Naive thymus-derived CD4-positive, alpha-beta T cell (primary cell): ENCODE measurements around the gene KIFBP. TPM values are rescaled to one million over a fixed set of nuclear protein-coding genes. Genes with fewer than 3 reads are reported as not detected.

ENCODE experiments used
- ATAC-seq: fragments of 150-1000 bp; cut with Tn5 transposase; 2 replicates; pipeline ENCODE4 v1.10.0; 2021; ENCODE audit warnings: mild to moderate bottlenecking, moderate library complexity
- CTCF ChIA-PET: fragments of 350-600 bp; sonication (Branson Sonifier 250); formaldehyde crosslinking; loops from one replicate; lab custom pipeline; 2021; ENCODE audit warnings: antibody characterized with exemption; lab: Charles Lee
- POLR2A ChIA-PET: fragments of 350-600 bp; sonication (Branson Sonifier 250); formaldehyde crosslinking; loops from one replicate; lab custom pipeline; 2021; ENCODE audit warnings: antibody characterized with exemption, inconsistent platforms; lab: Charles Lee
- DNase-seq, 9 donors: peaks; one replicate each; pipeline versions ENCODE4 v3.0.0 to v3.0.0-alpha.2; 2020 to 2022; ENCODE audit warnings: mixed read lengths in 1 of 9
- H3K27ac ChIP-seq: one replicate; pipeline ENCODE4 v1.7.0; 2013; ENCODE audit warnings: mild to moderate bottlenecking, low read depth, low read length, moderate library complexity
- H3K27me3 ChIP-seq, 2 donors: one replicate each; pipeline ENCODE4 v1.7.0; 2013; ENCODE audit warnings: low read length in 2 of 2, mild to moderate bottlenecking in 2 of 2, moderate library complexity in 2 of 2; ENCODE audit not compliant: control insufficient read depth in 2 of 2, insufficient read depth in 2 of 2
- H3K36me3 ChIP-seq, 3 experiments: 1 replicate in 2 of 3; 2 replicates in 1 of 3; pipeline ENCODE4 v1.7.0; 2013; ENCODE audit warnings: low read length in 3 of 3, mild to moderate bottlenecking in 3 of 3, moderate library complexity in 1 of 3; ENCODE audit not compliant: insufficient read depth in 3 of 3, control insufficient read depth in 2 of 3
- H3K4me1 ChIP-seq, 2 donors: one replicate each; pipeline ENCODE4 v1.7.0; 2013; ENCODE audit warnings: low read length in 2 of 2, mild to moderate bottlenecking in 2 of 2, moderate library complexity in 1 of 2; ENCODE audit not compliant: control insufficient read depth in 2 of 2, insufficient read depth in 2 of 2
- H3K4me3 ChIP-seq: 2 replicates; pipeline ENCODE4 v1.7.0; 2013; ENCODE audit warnings: mild to moderate bottlenecking, low read length
- H3K9me3 ChIP-seq, 3 experiments: 1 replicate in 2 of 3; 2 replicates in 1 of 3; pipeline ENCODE4 v1.7.0; 2013; ENCODE audit warnings: low read length in 3 of 3; ENCODE audit not compliant: control insufficient read depth in 2 of 3
- H3K27ac Mint-ChIP-seq, 9 donors: one replicate each; pipeline ENCODE4 v1.8.0; 2020 to 2022; ENCODE audit warnings: mixed read lengths in 9 of 9, mild to moderate bottlenecking in 8 of 9, moderate library complexity in 5 of 9, inconsistent platforms in 2 of 9
- H3K27me3 Mint-ChIP-seq, 5 donors: one replicate each; pipeline ENCODE4 v1.8.0; 2021 to 2022; ENCODE audit warnings: mixed read lengths in 5 of 5, mild to moderate bottlenecking in 1 of 5
- H3K36me3 Mint-ChIP-seq, 5 donors: one replicate each; pipeline ENCODE4 v1.8.0; 2020 to 2022; ENCODE audit warnings: mixed read lengths in 5 of 5, mild to moderate bottlenecking in 3 of 5, inconsistent platforms in 1 of 5
- H3K4me1 Mint-ChIP-seq, 7 donors: one replicate each; pipeline ENCODE4 v1.8.0; 2020 to 2022; ENCODE audit warnings: mixed read lengths in 7 of 7, mild to moderate bottlenecking in 3 of 7, inconsistent platforms in 1 of 7
- H3K4me3 Mint-ChIP-seq, 10 donors: one replicate each; pipeline ENCODE4 v1.8.0; 2020 to 2022; ENCODE audit warnings: mild to moderate bottlenecking in 10 of 10, mixed read lengths in 10 of 10, moderate library complexity in 6 of 10, inconsistent platforms in 2 of 10
- H3K9me3 Mint-ChIP-seq, 11 donors: one replicate each; pipeline ENCODE4 v1.8.0; 2020 to 2022; ENCODE audit warnings: mixed read lengths in 11 of 11, mild to moderate bottlenecking in 4 of 11, inconsistent platforms in 1 of 11, moderate library complexity in 1 of 11
- intact Hi-C, 2 donors: fragments of 100-400 bp; cut with micrococcal nuclease; formaldehyde crosslinking; loops; one replicate each; pipeline ENCODE4 v1.15.1; 2023
- polyA plus RNA-seq, 2 donors: library from polyadenylated mRNA; unstranded; fragments of 300-500 nt; fragmentation: Illumina TruSeq; gene quantifications; one replicate each; pipeline ENCODE4 v1.2.3, GENCODE V29; 2021
- total RNA-seq, 6 experiments: library from RNA in 5 of 6; stranded (reverse) in 5 of 6; gene quantifications; 1 replicate in 5 of 6; 2 replicates in 1 of 6; pipeline ENCODE4 v1.2.3 and lab custom pipeline; 2021 to 2026

The KIFBP gene
- total and polyA plus RNA-seq, 7 experiments from 2014 or later: 4.5 to 18.1 (median 6.9) TPM

- no peaks in the 10 kb centered on the region for H3K9me3 ChIP-seq
- intact Hi-C loops: loop anchor here in 1 of 2 donors (5.0 kb wide), 1 partner anchor 41 kb away; no protein-coding TSS in a partner anchor
- no peaks in the 10 kb centered on the region for H3K9me3 Mint-ChIP-seq
- H3K27me3 Mint-ChIP-seq: no peaks in the 10 kb centered on the region
- no peaks in the 10 kb centered on the region for H3K27me3 ChIP-seq
- no peak overlapping the region for H3K4me3 ChIP-seq
- POLR2A ChIA-PET: no interaction called here
- no peak overlapping the region for H3K27ac ChIP-seq
- H3K4me3 Mint-ChIP-seq: no peak overlapping the region
- peak overlapping the region in 2 of 9 donors; percentile 38 to 99 for H3K27ac Mint-ChIP-seq
- peaks cover 0 to 4% (median 0%) of the 10 kb centered on the region in 5 donors for H3K36me3 Mint-ChIP-seq
- H3K36me3 ChIP-seq: no peaks in the 10 kb centered on the region
- peaks cover 11 to 60% (median 30%) of the 10 kb centered on the region in 7 donors for H3K4me1 Mint-ChIP-seq
- CTCF ChIA-PET: interaction anchor here (0.7 kb wide), 1 partner anchor 32 kb away, joined by 3 read pairs; no protein-coding TSS in a partner anchor
- DNase-seq: peak in 1 of 9 donors; percentile 52
- peaks cover 23 to 38% of the 10 kb centered on the region in 2 donors for H3K4me1 ChIP-seq
- peak; percentile 56 for ATAC-seq
Observed at GRCh38 chr10:69048103-69048502, 59.5 kb downstream of the KIFBP start.

- H3K36me3 ChIP-seq: no peaks in the 10 kb centered on the region
- DNase-seq (no peak), ATAC-seq (no peak)
- Mint-ChIP-seq H3K4me3 (no peak overlapping the region), H3K36me3 (peaks cover 0 to 4% (median 0%) of the 10 kb centered on the region in 5 donors), H3K27me3 (no peaks in the 10 kb centered on the region), H3K4me1 (peaks cover 11 to 53% (median 19%) of the 10 kb centered on the region in 7 donors), H3K27ac (peak overlapping the region in 2 of 9 donors; percentile 13 to 19), H3K9me3 (no peaks in the 10 kb centered on the region)
- ChIA-PET CTCF (interaction anchor here (1.4 kb wide), 1 partner anchor 43 kb away, joined by 4 read pairs; no protein-coding TSS in a partner anchor), POLR2A (no interaction called here)
- H3K4me1 ChIP-seq: peaks cover 15 to 24% of the 10 kb centered on the region in 2 donors
- H3K27ac ChIP-seq: no peak overlapping the region
- H3K9me3 ChIP-seq: no peaks in the 10 kb centered on the region
- H3K27me3 ChIP-seq: no peaks in the 10 kb centered on the region
- no peak overlapping the region for H3K4me3 ChIP-seq
- intact Hi-C loops: loop anchor here in 1 of 2 donors (5.0 kb wide), 1 partner anchor 42 kb away; no protein-coding TSS in a partner anchor
Observed at GRCh38 chr10:69049566-69049961, 61.0 kb downstream of the KIFBP start.

GRCh38 chr10:69051303-69051702, 62.7 kb downstream of the KIFBP start:
- H3K27ac ChIP-seq: no peak overlapping the region
- H3K4me1 ChIP-seq: peaks cover 0 to 17% of the 10 kb centered on the region in 2 donors
- ChIA-PET POLR2A (interaction anchor here (0.6 kb wide), 1 partner anchor 55 kb away, joined by 3 read pairs; no protein-coding TSS in a partner anchor), CTCF (no interaction called here)
- Mint-ChIP-seq H3K27ac (peak overlapping the region in 4 of 9 donors; percentile 8 to 71 (median 36)), H3K4me1 (peaks cover 10 to 49% (median 15%) of the 10 kb centered on the region in 7 donors), H3K4me3 (peak overlapping the region in 1 of 10 donors; percentile 15), H3K9me3 (no peaks in the 10 kb centered on the region), H3K36me3 (no peaks in the 10 kb centered on the region), H3K27me3 (no peaks in the 10 kb centered on the region)
- no peak overlapping the region for H3K4me3 ChIP-seq
- DNase-seq (no peak), ATAC-seq (peak; percentile 70)
- no peaks in the 10 kb centered on the region for H3K9me3 ChIP-seq
- H3K27me3 ChIP-seq: no peaks in the 10 kb centered on the region
- no peaks in the 10 kb centered on the region for H3K36me3 ChIP-seq
- intact Hi-C loops: no loop called here

GRCh38 chr10:69051710-69052487, 63.3 kb downstream of the KIFBP start:
- H3K9me3 ChIP-seq: no peaks in the 10 kb centered on the region
- Mint-ChIP-seq H3K27me3 (no peaks in the 10 kb centered on the region), H3K36me3 (no peaks in the 10 kb centered on the region), H3K9me3 (no peaks in the 10 kb centered on the region), H3K27ac (peak overlapping the region in 4 of 9 donors; percentile 23 to 71 (median 36)), H3K4me1 (peaks cover 15 to 53% (median 21%) of the 10 kb centered on the region in 7 donors), H3K4me3 (peak overlapping the region in 1 of 10 donors; percentile 15)
- intact Hi-C loops: no loop called here
- DNase-seq (no peak), ATAC-seq (no peak)
- H3K4me3 ChIP-seq: no peak overlapping the region
- no peaks in the 10 kb centered on the region for H3K36me3 ChIP-seq
- no peaks in the 10 kb centered on the region for H3K27me3 ChIP-seq
- CTCF ChIA-PET: no interaction called here
- no peak overlapping the region for H3K27ac ChIP-seq
- H3K4me1 ChIP-seq: peaks cover 3 to 17% of the 10 kb centered on the region in 2 donors
- POLR2A ChIA-PET: no interaction called here

- H3K9me3 Mint-ChIP-seq: no peaks in the 10 kb centered on the region
- ATAC-seq: no peak
- peaks cover 12 to 25% of the 10 kb centered on the region in 2 donors for H3K4me1 ChIP-seq
Observed at GRCh38 chr10:69052736-69053135, 64.1 kb downstream of the KIFBP start.

GRCh38 chr10:69055241-69055640, 66.6 kb downstream of the KIFBP start:
- H3K4me3 ChIP-seq: no peak overlapping the region
- POLR2A ChIA-PET: interaction anchor here (0.7 to 1.3 kb wide), 2 partner anchors 9 to 36 kb away, joined by 3 to 4 read pairs; no protein-coding TSS in a partner anchor
- DNase-seq (peak in 1 of 9 donors; percentile 1), ATAC-seq (no peak)
- H3K4me1 ChIP-seq: peaks cover 13 to 26% of the 10 kb centered on the region in 2 donors
- Mint-ChIP-seq H3K4me1 (peaks cover 26 to 51% (median 33%) of the 10 kb centered on the region in 7 donors), H3K36me3 (peaks cover 0 to 3% (median 0%) of the 10 kb centered on the region in 5 donors), H3K27me3 (no peaks in the 10 kb centered on the region), H3K27ac (peak overlapping the region in 3 of 9 donors; percentile 6 to 21 (median 7)), H3K9me3 (no peaks in the 10 kb centered on the region), H3K4me3 (peak overlapping the region in 3 of 10 donors; percentile 4 to 34 (median 7))
- H3K9me3 ChIP-seq: no peaks in the 10 kb centered on the region
- intact Hi-C loops: loop anchor here in 1 of 2 donors (1.0 kb wide), 1 partner anchor 10 kb away; no protein-coding TSS in a partner anchor
- CTCF ChIA-PET: no interaction called here
- H3K36me3 ChIP-seq: no peaks in the 10 kb centered on the region
- H3K27ac ChIP-seq: no peak overlapping the region
- no peaks in the 10 kb centered on the region for H3K27me3 ChIP-seq

More at GRCh38 chr10:69052736-69053135, 64.1 kb downstream of the KIFBP start:
- ChIA-PET POLR2A (no interaction called here), CTCF (no interaction called here)
- Histone ChIP-seq H3K9me3 (no peaks in the 10 kb centered on the region), H3K27me3 (no peaks in the 10 kb centered on the region), H3K4me3 (no peak overlapping the region), H3K27ac (no peak overlapping the region), H3K36me3 (no peaks in the 10 kb centered on the region)
- no peaks in the 10 kb centered on the region for H3K27me3 Mint-ChIP-seq
- DNase-seq: no peak
- no peak overlapping the region for H3K4me3 Mint-ChIP-seq
- no peaks in the 10 kb centered on the region for H3K36me3 Mint-ChIP-seq
- intact Hi-C loops: no loop called here
- H3K27ac Mint-ChIP-seq: peak overlapping the region in 3 of 9 donors; percentile 9 to 36 (median 31)
- H3K4me1 Mint-ChIP-seq: peaks cover 24 to 55% (median 29%) of the 10 kb centered on the region in 7 donors
